Psoas muscle (tissue), 8 donors: Measurements from ENCODE around the gene CBX5. TPM values are rescaled to one million over a fixed set of nuclear protein-coding genes. Genes with fewer than 3 reads are reported as not detected.
"Not testable (repeated sequence)": the region's sequence is repeated elsewhere in the genome, so short reads cannot be mapped to it uniquely, and the experiment has no call there.

Source experiments
- ATAC-seq, 4 donors: fragments of 200-7000 bp; cut with Tn5 transposase; one replicate each; pipeline ENCODE4 v1.9.1; 2020; ENCODE audit warnings: moderate library complexity in 3 of 4, mild to moderate bottlenecking in 2 of 4
- DNase-seq, 2 donors: peaks; one replicate each; pipeline ENCODE4 v3.0.0-alpha.2; 2020
- H3K27ac ChIP-seq: fragments of 200-600 bp; one replicate; pipeline ENCODE4 v1.8.0; 2022
- H3K27me3 ChIP-seq, 3 donors: fragments of 200-600 bp in 1 of 3; one replicate each; pipeline versions ENCODE4 v1.6.1 to v1.8.0; 2013 to 2022; ENCODE audit warnings: low read length in 2 of 3, mild to moderate bottlenecking in 2 of 3, moderate library complexity in 1 of 3; ENCODE audit not compliant: insufficient read depth in 3 of 3
- H3K36me3 ChIP-seq, 2 donors: fragments of 200-600 bp in 1 of 2; one replicate each; pipeline versions ENCODE4 v1.6.1 to v1.8.0; 2013 to 2022; ENCODE audit warnings: low read depth in 1 of 2, mild to moderate bottlenecking in 1 of 2, moderate library complexity in 1 of 2; ENCODE audit not compliant: insufficient read depth in 1 of 2
- H3K4me1 ChIP-seq: fragments of 200-600 bp; one replicate; pipeline ENCODE4 v1.8.0; 2022
- H3K4me3 ChIP-seq: fragments of 200-600 bp; one replicate; pipeline ENCODE4 v1.8.0; 2022; ENCODE audit warnings: mild to moderate bottlenecking
- H3K9me3 ChIP-seq: fragments of 200-600 bp; one replicate; pipeline ENCODE4 v1.8.0; 2022
- WGBS, 3 donors: extraction: QIAGEN DNeasy Blood & Tissue Kit; methylation state at CpG; one replicate each; pipeline versions ENCODE4 v1.1.6 to v1.1.7; 2013; 5-methylcytosine and 5-hydroxymethylcytosine counted together
- intact Hi-C, 2 donors: fragments of 100-400 bp; cut with DNase I; formaldehyde crosslinking; loops; one replicate each; pipeline versions ENCODE4 v1.11.0 to v1.14.2; 2022
- polyA plus RNA-seq, 3 donors: library from polyadenylated mRNA; stranded (reverse); fragments of 200-250 nt; gene quantifications; one replicate each; pipeline ENCODE4 v1.2.3, GENCODE V29; 2013
- total RNA-seq, 4 donors: library from RNA; stranded (reverse); fragmentation: NEBNext Ultra II Directional in 2 of 4; extraction: Animal tissue kit (Norgen Biotek cat#: 25700) in 2 of 4; gene quantifications; one replicate each; pipeline versions ENCODE4 v1.2.1 to v1.2.4, GENCODE V29; 2021 to 2023
- TF ChIP-seq, protein P1 (sequence below): fragments of 200-600 bp; IDR thresholded peaks from one replicate; pipeline ENCODE4 v1.8.0; 2022; ENCODE audit warnings: antibody characterized with exemption
- donor health status: healthy with polysubstance abuse.
- donor health status: DM: no; HTN: no; CAD: no; lungs with moderate emphysema.
- donor health status: Bipolar disorder and iron deficiency.
- donor health status: healthy.
- donor health status: DM: yes; HTN: yes; CAD: no.
- donor health status: DM: no; HTN: no; CAD: no.
- donor health status: DM: no; HTN: no; CAD: no.
- donor health status: DM: yes; HTN: yes; CAD: no.

The CBX5 gene
- total and polyA plus RNA-seq, 7 donors = 5.2 to 19.3 (median 12.1) TPM

DNA sequence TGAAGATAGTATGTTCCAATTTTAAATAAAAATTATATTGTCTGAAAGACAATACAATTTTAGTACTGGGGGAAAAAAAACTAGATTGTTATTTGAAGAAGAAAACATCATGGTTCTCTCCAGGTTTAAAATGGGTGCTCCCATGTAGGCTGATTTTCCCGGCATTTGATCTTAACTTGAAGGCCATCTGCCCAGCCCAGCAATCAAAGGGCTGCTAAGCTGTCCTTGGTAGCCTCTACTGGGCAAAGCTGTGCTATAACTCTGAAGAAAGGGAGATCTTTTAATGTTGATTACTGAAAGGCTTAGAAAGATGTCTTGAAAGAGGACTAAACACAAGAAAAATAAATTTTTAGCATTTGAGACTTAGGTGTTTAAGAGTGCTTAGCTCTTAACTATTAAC lies 41.4 kb downstream of the CBX5 start:
- ATAC-seq = no peak
- H3K4me3 ChIP-seq = no peak overlapping the region
- TF ChIP-seq, protein P1, sequence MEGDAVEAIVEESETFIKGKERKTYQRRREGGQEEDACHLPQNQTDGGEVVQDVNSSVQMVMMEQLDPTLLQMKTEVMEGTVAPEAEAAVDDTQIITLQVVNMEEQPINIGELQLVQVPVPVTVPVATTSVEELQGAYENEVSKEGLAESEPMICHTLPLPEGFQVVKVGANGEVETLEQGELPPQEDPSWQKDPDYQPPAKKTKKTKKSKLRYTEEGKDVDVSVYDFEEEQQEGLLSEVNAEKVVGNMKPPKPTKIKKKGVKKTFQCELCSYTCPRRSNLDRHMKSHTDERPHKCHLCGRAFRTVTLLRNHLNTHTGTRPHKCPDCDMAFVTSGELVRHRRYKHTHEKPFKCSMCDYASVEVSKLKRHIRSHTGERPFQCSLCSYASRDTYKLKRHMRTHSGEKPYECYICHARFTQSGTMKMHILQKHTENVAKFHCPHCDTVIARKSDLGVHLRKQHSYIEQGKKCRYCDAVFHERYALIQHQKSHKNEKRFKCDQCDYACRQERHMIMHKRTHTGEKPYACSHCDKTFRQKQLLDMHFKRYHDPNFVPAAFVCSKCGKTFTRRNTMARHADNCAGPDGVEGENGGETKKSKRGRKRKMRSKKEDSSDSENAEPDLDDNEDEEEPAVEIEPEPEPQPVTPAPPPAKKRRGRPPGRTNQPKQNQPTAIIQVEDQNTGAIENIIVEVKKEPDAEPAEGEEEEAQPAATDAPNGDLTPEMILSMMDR = no peak
- H3K27me3 ChIP-seq = no peaks in the 10 kb centered on the region
- H3K36me3 ChIP-seq = peaks cover 0 to 29% of the 10 kb centered on the region in 2 donors
- DNase-seq = no peak
- H3K9me3 ChIP-seq = no peaks in the 10 kb centered on the region
- H3K4me1 ChIP-seq = no peaks in the 10 kb centered on the region
- no peak overlapping the region for H3K27ac ChIP-seq
- intact Hi-C loops = no loop called here
- 88 to 97% (median 90%) methylated on average over 1 of the region's 1 CpG for WGBS, 3 donors

- Histone ChIP-seq H3K27ac (no peak overlapping the region), H3K36me3 (no peaks in the 10 kb centered on the region), H3K4me1 (peaks cover 17% of the 10 kb centered on the region), H3K4me3 (no peak overlapping the region), H3K9me3 (no peaks in the 10 kb centered on the region), H3K27me3 (no peaks in the 10 kb centered on the region)
- DNase-seq (no peak), ATAC-seq (no peak)
- TF ChIP-seq, protein P1 = no peak
- 86 to 100% (median 99%) methylated on average over 2 of the region's 2 CpGs for WGBS, 3 donors
- intact Hi-C loops = no loop called here
Observed at GRCh38 chr12:54232790-54233189, 47.1 kb downstream of the CBX5 start.

DNA sequence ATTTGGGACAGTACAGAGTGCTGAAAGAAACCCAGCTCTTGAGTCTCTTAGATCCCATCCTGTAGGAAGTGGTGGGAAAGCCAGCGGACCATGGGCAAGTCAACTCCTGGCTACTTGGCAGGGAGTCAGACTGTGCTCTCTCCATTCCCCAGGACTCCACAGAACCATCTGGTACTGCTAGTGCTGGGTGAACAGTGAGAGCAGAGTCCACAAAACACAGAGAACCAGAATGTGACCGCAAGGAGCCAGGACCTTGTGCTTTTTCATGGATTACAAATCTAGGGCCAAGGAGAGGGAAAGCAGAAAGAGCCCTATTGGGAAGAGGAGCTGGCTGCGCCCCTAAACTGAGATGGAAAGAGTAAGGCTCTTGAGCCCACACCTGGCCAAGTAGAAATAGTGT lies 48.7 kb downstream of the CBX5 start:
- ATAC-seq = not testable (repeated sequence)

DNA sequence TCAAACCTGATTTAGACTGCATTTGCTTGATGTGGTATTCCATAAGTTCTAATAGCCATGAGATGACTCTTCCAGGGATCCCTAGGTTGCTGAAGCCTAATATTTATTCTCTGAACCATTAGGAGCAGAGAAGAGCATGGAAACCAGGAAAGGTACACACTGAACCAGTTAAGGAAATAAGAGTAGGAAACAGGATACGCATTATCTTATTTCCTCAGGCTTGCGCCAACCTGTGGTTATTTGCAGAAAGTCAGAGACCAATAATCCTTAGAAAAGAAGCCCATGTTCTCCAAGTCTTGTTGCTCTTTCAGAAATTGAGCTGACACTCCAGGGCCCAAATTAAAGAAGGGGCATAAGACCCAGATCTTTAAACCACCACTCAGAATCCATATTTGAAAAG lies 49.4 kb downstream of the CBX5 start:
- intact Hi-C loops = no loop called here
- Histone ChIP-seq H3K27me3 (no peaks in the 10 kb centered on the region), H3K4me3 (no peak overlapping the region), H3K9me3 (no peaks in the 10 kb centered on the region), H3K36me3 (no peaks in the 10 kb centered on the region), H3K27ac (no peak overlapping the region), H3K4me1 (peaks cover 17% of the 10 kb centered on the region)
- TF ChIP-seq, protein P1 = no peak
- no peak for ATAC-seq
- WGBS, 3 donors = 29 to 81% (median 53%) methylated on average over 2 of the region's 2 CpGs
- no peak for DNase-seq

More for the DNA sequence above, 48.7 kb downstream of the CBX5 start:
- H3K4me1 ChIP-seq = peaks cover 17% of the 10 kb centered on the region
- H3K27ac ChIP-seq, DNase-seq, H3K27me3 ChIP-seq, H3K36me3 ChIP-seq, H3K9me3 ChIP-seq, intact Hi-C loops, H3K4me3 ChIP-seq: not testable (repeated sequence)
- 89 to 90% (median 90%) methylated on average over 3 of the region's 3 CpGs for WGBS, 3 donors

GRCh38 chr12:54229624-54230212 lies 50.2 kb downstream of the CBX5 start:
- Histone ChIP-seq H3K27ac (peak overlapping the region; percentile 60), H3K36me3 (no peaks in the 10 kb centered on the region), H3K9me3 (no peaks in the 10 kb centered on the region), H3K4me3 (no peak overlapping the region), H3K27me3 (no peaks in the 10 kb centered on the region), H3K4me1 (peaks cover 17% of the 10 kb centered on the region)
- WGBS, 3 donors = 69 to 75% (median 75%) methylated on average over 4 of the region's 4 CpGs
- TF ChIP-seq, protein P1 = no peak
- ATAC-seq (peak; percentile 47 to 75 (median 66)), DNase-seq (peak; percentile 57 to 67)
- intact Hi-C loops = no loop called here
